ENCODE results near the gene SLC5A2.
A peak's percentile ranks its signal among the peaks of the same experiment; 100 is the strongest.
"Not testable (repeated sequence)": the region's sequence is repeated elsewhere in the genome, so short reads cannot be mapped to it uniquely, and the experiment has no call there.

SLC5A2 gene

GRCh38 chr16:31502981-31503380, 20.1 kb downstream of the SLC5A2 start:
- Histone ChIP-seq H3K4me3 (ENCODE audit: insufficient read length, low read depth) (no peak overlapping the region), H3K36me3 (ENCODE audit: insufficient read depth, insufficient read length, low read length) (peaks cover 50% of the 10 kb centered on the region), H3K9me3 (ENCODE audit: insufficient read depth, low read length) (no peaks in the 10 kb centered on the region), H3K27me3 (ENCODE audit: insufficient read depth, insufficient read length) (no peaks in the 10 kb centered on the region), H3K4me1 (ENCODE audit: insufficient read depth, insufficient read length) (no peaks in the 10 kb centered on the region), H3K9ac (ENCODE audit: insufficient read length, low read depth) (no peak overlapping the region)
- TF ChIP-seq ZNF274 (IDR thresholded peaks at IDR 0.05; ENCODE audit: low read depth, low read length), result no peak
- TF ChIP-seq SUZ12 (IDR thresholded peaks at IDR 0.05; ENCODE audit: extremely low read depth, insufficient read depth, insufficient read length), result no peak
- no peak for TF ChIP-seq YY1 (IDR thresholded peaks at IDR 0.05; ENCODE audit: insufficient read depth, insufficient read length)
- DNase-seq (ENCODE audit: low read depth, low spot score), result no peak

GRCh38 chr16:31503555-31503954, 20.6 kb downstream of the SLC5A2 start:
- not testable (repeated sequence) for H3K9ac ChIP-seq (ENCODE audit: insufficient read length, low read depth); H3K4me1 ChIP-seq (ENCODE audit: insufficient read depth, insufficient read length); H3K27me3 ChIP-seq (ENCODE audit: insufficient read depth, insufficient read length); DNase-seq (ENCODE audit: low read depth, low spot score); H3K9me3 ChIP-seq (ENCODE audit: insufficient read depth, low read length); H3K4me3 ChIP-seq (ENCODE audit: insufficient read length, low read depth)
- H3K36me3 ChIP-seq (ENCODE audit: insufficient read depth, insufficient read length, low read length), result peaks cover 44% of the 10 kb centered on the region

GRCh38 chr16:31504159-31504558, 21.2 kb downstream of the SLC5A2 start:
- Histone ChIP-seq H3K9me3 (ENCODE audit: insufficient read depth, low read length) (no peaks in the 10 kb centered on the region), H3K36me3 (ENCODE audit: insufficient read depth, insufficient read length, low read length) (peaks cover 38% of the 10 kb centered on the region), H3K27me3 (ENCODE audit: insufficient read depth, insufficient read length) (no peaks in the 10 kb centered on the region), H3K4me3 (ENCODE audit: insufficient read length, low read depth) (no peak overlapping the region), H3K4me1 (ENCODE audit: insufficient read depth, insufficient read length) (no peaks in the 10 kb centered on the region), H3K9ac (ENCODE audit: insufficient read length, low read depth) (no peak overlapping the region)
- DNase-seq (ENCODE audit: low read depth, low spot score), result no peak
- TF ChIP-seq SUZ12 (IDR thresholded peaks at IDR 0.05; ENCODE audit: extremely low read depth, insufficient read depth, insufficient read length) (no peak), ZNF274 (IDR thresholded peaks at IDR 0.05; ENCODE audit: low read depth, low read length) (no peak), YY1 (IDR thresholded peaks at IDR 0.05; ENCODE audit: insufficient read depth, insufficient read length) (no peak)

GRCh38 chr16:31505483-31505882, 22.6 kb downstream of the SLC5A2 start:
- Histone ChIP-seq H3K4me3 (ENCODE audit: insufficient read length, low read depth) (no peak overlapping the region), H3K9me3 (ENCODE audit: insufficient read depth, low read length) (no peaks in the 10 kb centered on the region), H3K36me3 (ENCODE audit: insufficient read depth, insufficient read length, low read length) (peaks cover 26% of the 10 kb centered on the region), H3K27me3 (ENCODE audit: insufficient read depth, insufficient read length) (no peaks in the 10 kb centered on the region), H3K9ac (ENCODE audit: insufficient read length, low read depth) (no peak overlapping the region), H3K4me1 (ENCODE audit: insufficient read depth, insufficient read length) (no peaks in the 10 kb centered on the region)
- DNase-seq (ENCODE audit: low read depth, low spot score), result no peak
- TF ChIP-seq SUZ12 (IDR thresholded peaks at IDR 0.05; ENCODE audit: extremely low read depth, insufficient read depth, insufficient read length) (no peak), ZNF274 (IDR thresholded peaks at IDR 0.05; ENCODE audit: low read depth, low read length) (no peak), YY1 (IDR thresholded peaks at IDR 0.05; ENCODE audit: insufficient read depth, insufficient read length) (no peak)

GRCh38 chr16:31507617-31507928, 24.6 kb downstream of the SLC5A2 start:
- Histone ChIP-seq H3K9ac (ENCODE audit: insufficient read length, low read depth) (peak overlapping the region; percentile 96), H3K4me1 (ENCODE audit: insufficient read depth, insufficient read length) (no peaks in the 10 kb centered on the region), H3K27me3 (ENCODE audit: insufficient read depth, insufficient read length) (no peaks in the 10 kb centered on the region), H3K9me3 (ENCODE audit: insufficient read depth, low read length) (0 out of 2 replicates have a peak, but pooled peaks cover 2% of the 10 kb centered on the region), H3K36me3 (ENCODE audit: insufficient read depth, insufficient read length, low read length) (peaks cover 25% of the 10 kb centered on the region), H3K4me3 (ENCODE audit: insufficient read length, low read depth) (peak overlapping the region; percentile 96)
- DNase-seq (ENCODE audit: low read depth, low spot score), result no peak
- TF ChIP-seq SUZ12 (IDR thresholded peaks at IDR 0.05; ENCODE audit: extremely low read depth, insufficient read depth, insufficient read length), result no peak
- TF ChIP-seq ZNF274 (IDR thresholded peaks at IDR 0.05; ENCODE audit: low read depth, low read length), result no peak
- no peak for TF ChIP-seq YY1 (IDR thresholded peaks at IDR 0.05; ENCODE audit: insufficient read depth, insufficient read length)

GRCh38 chr16:31507929-31508705, 25.2 kb downstream of the SLC5A2 start, which contains the start of gene RUSF1:
TSS of gene RUSF1 (minus strand) at chr16:31508391. CDS start at chr16:31508373, 18 bp downstream.
- 0 out of 2 replicates have a peak, but pooled peaks cover 3% of the 10 kb centered on the region for H3K9me3 ChIP-seq (ENCODE audit: insufficient read depth, low read length)
- TF ChIP-seq YY1 (IDR thresholded peaks at IDR 0.05; ENCODE audit: insufficient read depth, insufficient read length), result peak; percentile 63
- no peak for TF ChIP-seq SUZ12 (IDR thresholded peaks at IDR 0.05; ENCODE audit: extremely low read depth, insufficient read depth, insufficient read length)

GRCh38 chr16:31508706-31509195, 25.8 kb downstream of the SLC5A2 start:
- Histone ChIP-seq H3K4me3 (ENCODE audit: insufficient read length, low read depth) (peak overlapping the region; percentile 96), H3K4me1 (ENCODE audit: insufficient read depth, insufficient read length) (no peaks in the 10 kb centered on the region), H3K27me3 (ENCODE audit: insufficient read depth, insufficient read length) (no peaks in the 10 kb centered on the region), H3K36me3 (ENCODE audit: insufficient read depth, insufficient read length, low read length) (peaks cover 25% of the 10 kb centered on the region), H3K9ac (ENCODE audit: insufficient read length, low read depth) (peak overlapping the region; percentile 94), H3K9me3 (ENCODE audit: insufficient read depth, low read length) (0 out of 2 replicates have a peak, but pooled peaks cover 3% of the 10 kb centered on the region)
- TF ChIP-seq ZNF274 (IDR thresholded peaks at IDR 0.05; ENCODE audit: low read depth, low read length) (no peak), SUZ12 (IDR thresholded peaks at IDR 0.05; ENCODE audit: extremely low read depth, insufficient read depth, insufficient read length) (no peak), YY1 (IDR thresholded peaks at IDR 0.05; ENCODE audit: insufficient read depth, insufficient read length) (no peak)
- no peak for DNase-seq (ENCODE audit: low read depth, low spot score)

More at GRCh38 chr16:31507929-31508705, 25.2 kb downstream of the SLC5A2 start, which contains the start of gene RUSF1:
- Histone ChIP-seq H3K4me3 (ENCODE audit: insufficient read length, low read depth) (peak within 1 kb of the TSS; percentile 96), H3K9ac (ENCODE audit: insufficient read length, low read depth) (peak within 1 kb of the TSS; percentile 96), H3K4me1 (ENCODE audit: insufficient read depth, insufficient read length) (no peaks in the 10 kb centered on the region), H3K27me3 (ENCODE audit: insufficient read depth, insufficient read length) (no peaks in the 10 kb centered on the region), H3K36me3 (ENCODE audit: insufficient read depth, insufficient read length, low read length) (peaks cover 25% of the 10 kb centered on the region)
- DNase-seq (ENCODE audit: low read depth, low spot score), result peak; percentile 89
